ENCODE data around the gene CELF2.

Gene CELF2

GRCh38 chr10:11017570-11018431, at the start of gene CELF2:
Gene CELF2 (plus strand): TSS chr10:11017872. CDS start chr10:11018090, 218 bp downstream.
- no peak within 1 kb of the TSS for H3K4me3 ChIP-seq (ENCODE audit: low read depth, low read length)
- TF ChIP-seq, protein P1, sequence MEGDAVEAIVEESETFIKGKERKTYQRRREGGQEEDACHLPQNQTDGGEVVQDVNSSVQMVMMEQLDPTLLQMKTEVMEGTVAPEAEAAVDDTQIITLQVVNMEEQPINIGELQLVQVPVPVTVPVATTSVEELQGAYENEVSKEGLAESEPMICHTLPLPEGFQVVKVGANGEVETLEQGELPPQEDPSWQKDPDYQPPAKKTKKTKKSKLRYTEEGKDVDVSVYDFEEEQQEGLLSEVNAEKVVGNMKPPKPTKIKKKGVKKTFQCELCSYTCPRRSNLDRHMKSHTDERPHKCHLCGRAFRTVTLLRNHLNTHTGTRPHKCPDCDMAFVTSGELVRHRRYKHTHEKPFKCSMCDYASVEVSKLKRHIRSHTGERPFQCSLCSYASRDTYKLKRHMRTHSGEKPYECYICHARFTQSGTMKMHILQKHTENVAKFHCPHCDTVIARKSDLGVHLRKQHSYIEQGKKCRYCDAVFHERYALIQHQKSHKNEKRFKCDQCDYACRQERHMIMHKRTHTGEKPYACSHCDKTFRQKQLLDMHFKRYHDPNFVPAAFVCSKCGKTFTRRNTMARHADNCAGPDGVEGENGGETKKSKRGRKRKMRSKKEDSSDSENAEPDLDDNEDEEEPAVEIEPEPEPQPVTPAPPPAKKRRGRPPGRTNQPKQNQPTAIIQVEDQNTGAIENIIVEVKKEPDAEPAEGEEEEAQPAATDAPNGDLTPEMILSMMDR (IDR thresholded peaks at IDR 0.05; ENCODE audit: low read depth, low read length), result no peak
- TF ChIP-seq POLR2A (IDR thresholded peaks at IDR 0.05; ENCODE audit: extremely low read depth, insufficient read length), result no peak
- TF ChIP-seq, protein P2, sequence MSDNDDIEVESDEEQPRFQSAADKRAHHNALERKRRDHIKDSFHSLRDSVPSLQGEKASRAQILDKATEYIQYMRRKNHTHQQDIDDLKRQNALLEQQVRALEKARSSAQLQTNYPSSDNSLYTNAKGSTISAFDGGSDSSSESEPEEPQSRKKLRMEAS (IDR thresholded peaks at IDR 0.05; ENCODE audit: low read depth, low read length), result no peak
- no peak for TF ChIP-seq MYC (IDR thresholded peaks at IDR 0.05; ENCODE audit: low read depth, low read length)
- DNase-seq (ENCODE audit: low read depth), result no peak

GRCh38 chr10:10968257-10968588, 49.4 kb upstream of the CELF2 start:
- DNase-seq (ENCODE audit: low read depth), result no peak
- TF ChIP-seq MYC (IDR thresholded peaks at IDR 0.05; ENCODE audit: low read depth, low read length) (no peak), POLR2A (IDR thresholded peaks at IDR 0.05; ENCODE audit: extremely low read depth, insufficient read length) (no peak)
- TF ChIP-seq, protein P2 (IDR thresholded peaks at IDR 0.05; ENCODE audit: low read depth, low read length), result no peak
- TF ChIP-seq, protein P1 (IDR thresholded peaks at IDR 0.05; ENCODE audit: low read depth, low read length), result no peak
- no peak overlapping the region for H3K4me3 ChIP-seq (ENCODE audit: low read depth, low read length)

GRCh38 chr10:10973310-10973709, 44.4 kb upstream of the CELF2 start:
- H3K4me3 ChIP-seq (ENCODE audit: low read depth, low read length), result no peak overlapping the region
- no peak for DNase-seq (ENCODE audit: low read depth)
- TF ChIP-seq POLR2A (IDR thresholded peaks at IDR 0.05; ENCODE audit: extremely low read depth, insufficient read length) (no peak), MYC (IDR thresholded peaks at IDR 0.05; ENCODE audit: low read depth, low read length) (no peak)
- TF ChIP-seq, protein P2 (IDR thresholded peaks at IDR 0.05; ENCODE audit: low read depth, low read length), result no peak
- TF ChIP-seq, protein P1 (IDR thresholded peaks at IDR 0.05; ENCODE audit: low read depth, low read length), result no peak

DNA sequence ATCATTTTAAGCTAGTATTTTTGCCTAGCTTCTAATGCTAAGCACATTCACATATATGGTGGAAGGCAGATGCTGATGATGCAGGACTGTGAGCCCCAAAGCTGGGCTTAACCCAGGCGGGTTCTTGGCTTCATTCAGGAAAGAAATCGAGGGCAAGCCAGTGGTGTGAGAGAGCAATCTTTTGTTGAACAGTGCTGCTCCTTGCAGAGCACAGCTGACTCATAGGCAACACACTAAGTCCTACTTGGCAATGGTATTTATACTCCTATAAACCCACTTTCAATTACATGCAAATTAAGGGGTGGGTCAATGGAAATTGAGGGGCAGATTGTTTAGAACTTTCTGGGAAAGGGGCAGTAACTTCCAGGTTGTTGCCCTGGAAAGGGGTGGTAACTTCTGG, 42.0 kb upstream of the CELF2 start:
- H3K4me3 ChIP-seq (ENCODE audit: low read depth, low read length), result no peak overlapping the region
- DNase-seq (ENCODE audit: low read depth), result no peak
- TF ChIP-seq POLR2A (IDR thresholded peaks at IDR 0.05; ENCODE audit: extremely low read depth, insufficient read length), result no peak
- TF ChIP-seq, protein P2 (IDR thresholded peaks at IDR 0.05; ENCODE audit: low read depth, low read length), result no peak
- TF ChIP-seq, protein P1 (IDR thresholded peaks at IDR 0.05; ENCODE audit: low read depth, low read length), result no peak

DNA sequence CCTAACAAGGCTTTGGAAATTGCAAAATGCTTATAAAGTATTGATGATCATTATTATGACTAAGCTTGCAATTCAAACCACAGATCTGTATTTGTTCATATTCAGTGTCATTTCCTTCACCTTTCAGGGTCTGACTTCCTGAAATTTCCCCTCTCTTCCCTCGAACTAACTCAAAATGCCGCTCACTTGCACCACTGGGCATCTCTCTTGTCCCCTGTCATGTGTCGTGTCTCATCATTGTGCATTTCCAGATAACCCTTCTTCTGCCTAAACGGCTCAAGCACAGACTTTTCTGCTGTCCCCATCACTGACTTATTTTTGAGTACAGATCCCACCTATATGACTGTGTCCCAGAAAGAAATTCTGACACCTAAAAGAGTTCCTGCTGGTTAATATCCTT, 41.0 kb upstream of the CELF2 start:
- DNase-seq (ENCODE audit: low read depth), result no peak
- no peak overlapping the region for H3K4me3 ChIP-seq (ENCODE audit: low read depth, low read length)
- TF ChIP-seq, protein P2 (IDR thresholded peaks at IDR 0.05; ENCODE audit: low read depth, low read length), result no peak
- TF ChIP-seq MYC (IDR thresholded peaks at IDR 0.05; ENCODE audit: low read depth, low read length) (no peak), POLR2A (IDR thresholded peaks at IDR 0.05; ENCODE audit: extremely low read depth, insufficient read length) (no peak)
- TF ChIP-seq, protein P1 (IDR thresholded peaks at IDR 0.05; ENCODE audit: low read depth, low read length), result no peak

All from NB4 (cell line).